Stomach (tissue), 4 donors: Measurements from ENCODE around the gene JCAD.

Source experiments
- CTCF ChIP-seq, 7 experiments: fragments of 450-650 bp in 4 of 7; fragments of 200-600 bp in 3 of 7; sonication (generic) in 3 of 7; IDR thresholded peaks; one replicate each; pipeline ENCODE4 v1.5.1; 2016 to 2019; ENCODE audit warnings: antibody characterized with exemption in 7 of 7, control low read depth in 2 of 7, mild to moderate bottlenecking in 1 of 7
- EP300 ChIP-seq: sonication (generic); formaldehyde crosslinking; IDR thresholded peaks from one replicate; pipeline ENCODE4 v1.6.1; 2017; ENCODE audit warnings: antibody characterized with exemption
- POLR2AphosphoS5 ChIP-seq, 3 donors: sonication (generic); formaldehyde crosslinking; IDR thresholded peaks; one replicate each; pipeline ENCODE4 v1.6.1; 2016; ENCODE audit warnings: antibody characterized with exemption in 3 of 3

DNA sequence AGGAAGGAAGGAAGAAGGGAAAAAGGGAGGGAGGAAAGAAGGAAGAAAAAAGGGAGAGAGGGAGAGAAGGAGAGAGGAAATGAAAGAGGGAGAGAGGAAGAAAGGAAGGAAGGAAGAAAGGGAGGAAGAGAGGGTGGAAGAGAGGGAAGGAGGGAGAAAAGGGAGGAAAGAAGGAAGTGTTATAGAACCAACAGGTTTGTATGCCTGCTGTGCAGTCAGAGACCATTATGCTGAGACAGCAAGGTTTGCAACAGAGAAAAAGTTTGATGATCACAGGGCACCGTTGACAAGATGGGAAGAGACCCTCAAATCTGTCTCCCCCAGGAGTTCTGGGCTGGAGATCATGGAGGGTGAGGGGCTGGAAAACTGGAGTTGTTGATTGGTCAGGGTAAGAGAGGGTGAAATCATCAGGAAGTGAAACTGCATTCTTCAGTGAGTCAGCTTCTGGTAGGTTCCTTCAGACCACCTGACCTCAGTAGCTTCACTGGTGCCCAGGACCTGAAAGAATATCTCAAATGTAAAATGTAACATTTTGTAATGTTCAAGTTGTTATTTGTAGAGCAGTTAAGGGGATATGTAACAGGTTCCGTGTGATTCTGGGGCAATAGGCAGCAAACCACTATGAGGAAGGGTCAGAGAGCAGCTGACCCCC is 76.3 kb downstream of the JCAD start:
- TF ChIP-seq EP300 (no peak), CTCF (IDR thresholded peaks at IDR 0.05) (no peak), POLR2AphosphoS5 (IDR thresholded peaks at IDR 0.05) (no peak)
